Epidermal melanocyte (primary cell): ENCODE data around the gene CASP3.
"Not testable (repeated sequence)": the region's sequence is repeated elsewhere in the genome, so short reads cannot be mapped to it uniquely, and the experiment has no call there.

Experiments
- DNase-seq: peaks from one replicate; pipeline ENCODE4 v3.0.0; 2011; ENCODE audit warnings: low spot score; ENCODE audit not compliant: insufficient read length

Gene CASP3

DNA sequence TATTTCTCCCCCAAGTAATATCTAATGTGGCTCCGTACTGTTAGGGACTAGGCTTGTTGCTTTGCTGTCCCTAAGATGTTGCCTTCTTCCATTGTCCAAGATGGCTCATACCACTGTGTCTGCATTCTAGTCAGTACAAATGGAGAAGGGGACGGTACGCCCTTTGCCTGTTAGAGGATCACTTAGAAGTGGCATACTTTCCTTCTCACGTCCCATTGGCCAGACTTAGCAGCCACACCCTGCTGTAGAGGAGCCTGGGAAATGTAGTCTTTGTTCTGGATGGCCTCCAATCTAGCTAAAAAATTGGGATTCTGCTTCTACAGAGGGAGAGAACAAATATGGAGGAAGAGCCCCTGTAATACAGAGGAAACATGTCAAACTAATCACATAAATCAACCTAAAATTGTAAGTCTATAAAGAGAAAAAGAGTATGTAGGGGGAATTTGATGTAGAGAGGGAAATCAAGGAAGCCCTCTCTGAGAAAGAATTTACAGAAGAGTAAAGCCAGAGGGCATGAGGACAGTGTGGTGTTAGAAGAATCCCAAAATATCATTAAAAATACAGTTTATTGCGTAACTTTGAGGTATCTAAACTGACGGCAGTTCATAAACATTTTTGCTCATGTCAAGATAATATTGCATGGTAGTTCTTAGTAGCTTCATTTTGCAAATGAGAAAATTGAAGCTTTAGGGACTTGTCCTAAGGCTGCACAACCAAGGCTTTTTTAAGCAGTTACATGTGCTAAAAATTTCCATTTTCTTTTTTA, 15.4 kb upstream of the CASP3 start:
- no peak for DNase-seq

DNA sequence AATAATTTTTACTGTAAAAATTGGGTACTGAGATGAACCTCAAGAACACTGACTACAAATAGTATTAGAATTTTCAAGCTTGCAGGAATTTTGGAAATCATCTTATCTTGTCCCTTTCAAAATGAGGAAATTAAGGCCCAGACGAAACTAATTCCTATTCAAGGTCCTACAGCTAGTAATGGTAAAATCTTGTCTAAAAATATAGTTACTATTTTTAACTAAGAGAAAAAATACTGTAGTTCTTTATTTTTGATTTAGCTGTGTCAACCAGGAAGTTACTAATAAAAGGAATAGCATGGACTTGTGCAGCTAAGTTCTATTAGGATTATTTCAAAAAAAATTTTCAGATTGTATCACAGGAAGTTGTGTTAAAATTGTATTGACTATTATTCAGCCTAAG, 13.0 kb upstream of the CASP3 start:
- no peak for DNase-seq

GRCh38 chr4:184660978-184661377, 11.7 kb upstream of the CASP3 start:
- no peak for DNase-seq

DNA sequence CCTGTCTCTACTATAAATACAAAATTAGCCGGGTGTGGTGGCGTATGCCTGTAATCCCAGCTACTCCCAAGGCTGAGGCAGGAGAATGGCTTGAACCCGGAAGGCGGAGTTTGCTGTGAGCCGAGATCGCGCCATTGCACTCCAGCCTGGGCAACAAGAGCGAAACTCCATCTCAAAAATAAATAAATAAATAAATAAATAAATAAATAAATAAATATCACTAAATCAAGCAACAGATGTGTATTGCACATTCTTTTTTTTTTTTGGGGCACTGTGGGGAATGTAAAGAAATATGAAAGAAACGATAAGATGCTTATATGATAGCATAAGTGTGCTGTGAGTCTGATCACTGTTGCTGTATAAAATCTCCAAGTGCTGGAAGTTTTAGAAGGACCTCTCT, 8.6 kb upstream of the CASP3 start:
- not testable (repeated sequence) for DNase-seq

DNA sequence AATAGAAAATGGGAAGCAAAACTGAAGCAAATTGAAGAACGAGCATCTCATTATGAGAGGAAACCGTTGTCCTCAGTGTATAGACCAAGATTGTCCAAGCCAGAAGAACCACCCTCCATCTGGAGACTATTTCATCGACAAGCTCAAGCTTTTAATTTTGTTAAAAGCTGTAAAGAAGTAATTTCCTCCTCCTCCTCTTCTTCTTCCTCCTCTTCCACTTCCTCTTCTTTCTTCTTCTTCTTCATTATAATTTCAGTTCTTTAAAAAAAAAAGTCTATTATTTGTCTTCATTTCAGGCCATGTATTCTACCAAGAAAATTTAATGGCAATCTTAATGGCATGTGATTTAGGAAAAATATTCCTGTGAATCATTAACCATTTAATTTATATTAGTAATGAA, 7.9 kb upstream of the CASP3 start:
- no peak for DNase-seq

- no peak for DNase-seq
Measured at GRCh38 chr4:184655889-184656869, 6.9 kb upstream of the CASP3 start.

DNA sequence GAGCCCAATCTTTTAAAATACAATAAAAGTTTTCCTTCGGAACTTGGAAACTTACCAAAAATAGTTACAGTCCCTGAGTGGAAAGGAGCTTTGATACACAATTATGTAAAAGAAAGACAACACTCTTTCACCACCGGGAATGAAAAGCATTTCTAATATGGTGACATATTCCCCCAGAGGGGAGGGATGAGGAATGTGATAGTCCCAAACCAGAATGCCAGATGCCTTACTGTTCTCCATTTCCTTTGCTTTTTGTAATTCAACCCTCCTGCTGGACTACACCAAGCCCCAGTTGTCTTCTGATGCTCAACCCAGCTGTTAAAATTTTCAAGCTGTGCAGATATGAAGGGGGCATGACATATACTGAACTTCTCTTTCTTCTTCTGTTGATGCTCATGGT, 4.4 kb upstream of the CASP3 start:
- DNase-seq: no peak

DNA sequence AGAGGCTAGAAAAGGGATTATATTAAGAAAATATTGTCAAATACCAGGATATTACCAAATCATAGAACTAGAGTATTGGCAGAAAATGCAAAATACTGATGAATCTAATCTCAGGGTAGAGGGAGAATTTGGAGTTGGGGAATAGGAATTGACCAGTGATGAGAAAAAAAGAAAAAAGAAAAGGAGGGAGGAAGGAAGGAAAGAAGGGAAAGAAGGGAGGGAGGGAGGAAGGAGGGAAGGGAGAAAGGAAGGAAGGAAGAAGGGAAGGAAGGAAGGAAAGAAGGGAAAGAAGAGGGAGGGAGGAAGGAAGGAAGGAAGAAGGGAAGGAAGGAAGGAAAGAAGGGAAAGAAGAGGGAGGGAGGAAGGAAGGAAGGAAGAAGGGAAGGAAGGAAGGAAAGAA, 3.4 kb upstream of the CASP3 start:
- not testable (repeated sequence) for DNase-seq

DNA sequence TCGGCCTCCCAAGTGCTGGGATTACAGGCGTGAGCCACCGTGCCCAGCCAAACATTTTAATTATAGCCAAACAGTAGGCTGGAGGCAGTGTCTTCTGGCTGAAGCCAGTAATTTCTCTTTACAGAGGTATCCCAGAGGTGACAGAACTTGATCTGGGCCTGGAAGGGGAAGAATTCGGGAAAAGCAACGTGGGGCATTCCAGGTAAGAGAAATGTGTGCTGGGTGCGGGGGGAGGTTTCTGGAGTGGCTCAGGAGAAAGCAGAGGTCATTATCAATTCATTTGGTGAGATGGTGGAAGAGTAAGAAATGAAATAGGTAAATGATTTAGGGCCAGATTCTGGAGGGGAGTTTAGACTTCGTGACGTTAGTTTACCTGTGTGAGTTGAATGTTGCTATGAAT, 2.7 kb upstream of the CASP3 start:
- no peak for DNase-seq

GRCh38 chr4:184649971-184650855, 966 bp upstream of the CASP3 start:
- DNase-seq: no peak

DNA sequence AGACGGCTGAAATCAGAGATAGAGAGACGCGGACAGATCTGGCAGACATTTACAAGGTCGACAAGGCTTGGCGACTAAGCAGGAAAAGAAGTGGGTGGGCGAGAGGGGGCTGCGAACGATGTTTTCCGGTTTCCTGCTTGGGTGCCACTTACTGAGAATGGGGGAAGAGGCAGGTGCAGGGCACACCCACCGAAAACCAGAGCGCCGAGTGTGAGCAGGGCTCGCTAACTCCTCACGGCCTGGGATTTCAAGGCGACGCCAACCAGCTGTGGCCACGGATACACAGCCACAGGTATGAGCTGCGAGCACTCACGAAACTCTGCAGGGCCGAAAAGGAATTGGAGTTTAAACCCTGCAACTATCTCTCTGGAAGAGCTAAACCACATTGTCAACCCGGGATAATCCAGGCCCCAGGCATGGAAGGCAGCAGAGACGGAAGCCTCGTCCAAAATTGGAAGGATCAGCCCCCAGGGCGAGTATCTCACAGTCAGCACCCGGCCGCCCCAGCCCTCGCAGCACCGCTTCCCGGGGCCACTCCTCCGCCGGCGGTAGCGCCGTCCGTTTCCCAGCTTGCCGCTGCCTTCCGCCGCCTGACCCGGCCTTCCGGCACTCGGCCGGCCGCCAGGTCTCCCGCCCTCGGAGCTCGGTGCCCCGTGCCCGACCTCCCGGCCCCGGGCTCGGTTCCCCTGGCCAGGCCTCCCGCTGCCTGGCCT, 778 bp downstream of the CASP3 start:
- no peak for DNase-seq

GRCh38 chr4:184648054-184648312, 1.3 kb downstream of the CASP3 start:
- no peak for DNase-seq

DNA sequence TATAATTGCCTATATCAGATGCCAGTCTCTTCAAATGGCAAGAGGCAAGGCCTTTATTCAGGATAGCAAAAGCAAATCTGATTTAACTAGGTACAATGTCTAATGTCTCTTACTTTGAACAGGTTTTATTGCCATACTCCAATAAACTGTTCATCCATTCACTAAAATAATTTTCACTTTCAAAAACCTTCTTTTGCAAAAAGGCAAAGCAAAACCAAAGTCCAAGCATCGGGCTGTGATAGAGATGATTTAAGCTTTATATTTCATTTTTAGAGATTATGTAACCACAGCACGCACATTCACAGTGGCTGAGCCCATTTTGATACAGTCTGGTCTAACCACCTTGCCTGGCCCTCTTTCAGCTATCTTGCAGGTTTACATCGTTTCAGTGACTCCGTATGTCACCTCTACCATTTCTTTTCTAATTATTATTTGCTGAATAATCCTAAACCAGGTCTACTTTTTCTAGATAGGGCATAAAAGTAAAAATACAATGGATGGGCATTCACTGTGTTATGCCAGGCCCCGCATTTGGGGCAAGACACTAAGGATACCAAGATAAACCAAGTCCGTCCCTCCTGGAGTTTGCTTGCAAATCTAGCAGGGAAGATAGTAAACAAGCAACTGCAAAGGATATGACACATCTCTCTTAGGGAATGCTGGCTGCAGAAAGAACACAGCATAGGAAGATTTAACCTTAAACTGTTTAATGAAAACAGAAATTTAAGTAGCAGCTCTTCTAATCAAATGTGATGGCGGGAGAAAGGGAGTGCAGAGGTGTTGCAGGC, 1.8 kb downstream of the CASP3 start:
- no peak for DNase-seq

DNA sequence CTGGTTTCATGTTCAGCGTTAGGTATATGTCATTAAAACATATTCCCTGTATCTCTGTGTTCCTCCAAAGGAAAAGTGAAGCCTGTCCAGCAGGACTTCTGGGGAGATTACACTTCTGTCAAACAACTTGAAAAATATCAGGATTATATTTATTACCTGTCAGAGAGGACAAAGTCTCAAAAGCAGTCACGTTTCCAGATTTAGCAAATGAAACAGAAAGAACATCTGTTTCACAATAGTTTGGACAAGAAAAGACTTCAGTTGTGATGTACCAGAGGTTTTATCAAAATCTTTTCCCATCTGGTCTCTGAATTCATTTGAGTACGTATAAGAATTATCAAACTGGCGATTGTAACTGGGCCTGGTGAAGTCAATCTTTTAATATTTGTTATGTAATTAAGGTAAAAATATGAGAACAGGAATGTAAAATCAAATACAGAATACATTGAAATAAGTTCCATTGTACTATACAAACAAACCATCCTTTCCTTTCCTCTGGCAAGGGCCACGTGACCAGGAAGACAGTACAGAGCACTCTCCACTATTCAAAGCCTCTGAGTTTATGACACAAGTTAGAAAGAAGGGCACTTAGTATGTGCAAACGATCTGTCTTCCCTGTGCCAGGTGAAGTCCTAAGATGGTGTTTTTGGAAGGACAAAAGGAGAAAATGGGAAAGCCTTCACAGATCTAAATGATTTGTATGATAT, 3.2 kb downstream of the CASP3 start:
- no peak for DNase-seq

GRCh38 chr4:184644553-184645307, 4.5 kb downstream of the CASP3 start:
- no peak for DNase-seq

- no peak for DNase-seq
Measured at GRCh38 chr4:184643731-184644130, 5.5 kb downstream of the CASP3 start.

DNA sequence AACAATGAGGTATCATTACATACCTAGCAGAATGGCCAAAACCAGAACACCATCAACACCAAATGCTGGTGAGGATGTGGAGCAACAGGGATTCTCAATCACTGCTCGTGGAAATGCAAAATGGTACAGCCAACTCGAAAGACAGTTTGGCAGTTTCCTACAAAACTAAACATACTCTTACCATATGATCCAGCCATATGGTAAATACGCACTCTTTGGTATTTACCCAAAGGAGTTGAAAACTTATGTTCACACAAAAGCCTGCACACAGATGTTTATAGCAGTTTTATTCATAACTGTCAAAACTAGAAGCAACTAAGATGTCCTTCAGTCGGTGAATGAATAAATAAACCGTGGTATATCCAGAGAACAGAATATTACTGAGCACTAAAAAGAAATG, 7.8 kb downstream of the CASP3 start:
- DNase-seq: no peak

DNA sequence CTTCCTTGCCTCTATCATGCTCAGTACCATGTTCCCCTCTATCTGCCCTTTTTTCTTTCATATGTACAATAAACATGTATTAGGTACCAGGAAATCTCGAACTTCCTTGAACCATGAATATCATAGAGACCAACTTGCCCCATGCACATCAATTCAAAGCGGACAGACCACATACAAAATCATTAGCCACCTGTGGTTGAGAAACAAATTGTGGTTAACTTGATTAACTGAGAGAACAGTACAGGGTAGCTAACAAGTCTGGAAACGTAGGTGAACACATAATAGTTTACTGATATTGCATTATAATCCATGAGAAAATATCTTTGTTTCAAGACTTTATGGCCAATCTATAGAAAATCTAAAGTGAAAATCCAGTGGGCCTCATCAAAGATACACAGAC, 8.2 kb downstream of the CASP3 start:
- DNase-seq: no peak

DNA sequence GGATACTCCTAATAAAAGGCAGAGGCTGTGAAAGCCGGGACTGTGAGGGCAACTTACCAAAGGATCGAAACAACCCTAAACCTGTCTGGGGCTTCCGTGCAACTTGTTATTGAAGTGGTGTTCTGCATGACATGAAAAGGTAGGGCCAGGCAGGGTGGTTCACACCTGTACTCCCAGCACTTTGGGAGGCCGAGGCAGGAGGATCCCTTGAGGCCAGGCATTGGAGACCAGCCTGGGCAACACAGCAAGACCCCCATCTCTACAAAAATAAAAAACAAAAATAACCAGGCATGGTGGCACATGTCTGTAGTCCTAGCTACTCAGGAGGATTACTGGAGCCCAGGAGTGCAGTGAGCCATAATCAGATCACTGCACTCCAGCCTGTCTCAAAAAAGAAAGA, 12.3 kb downstream of the CASP3 start:
- DNase-seq: no peak
